SJCRH30 (cell line): ENCODE results near the gene NPAS1. TPM values are rescaled to one million over a fixed set of nuclear protein-coding genes. Genes with fewer than 3 reads are reported as not detected.

Source experiments
- DNase-seq, 2 experiments: peaks; one replicate each; pipeline ENCODE4 v3.0.0-alpha.2; 2015 to 2020
- H3K27ac ChIP-seq: fragments of 250-450 bp; sonication (Bioruptor Pico); 2 replicates; pipeline ENCODE4 v1.5.1; 2020; ENCODE audit warnings: mild to moderate bottlenecking, moderate library complexity
- H3K27me3 ChIP-seq: fragments of 250-450 bp; sonication (Bioruptor Pico); 2 replicates; pipeline ENCODE4 v1.5.1; 2020; ENCODE audit warnings: mild to moderate bottlenecking, moderate library complexity
- H3K36me3 ChIP-seq: fragments of 250-450 bp; sonication (Bioruptor Pico); 2 replicates; pipeline ENCODE4 v1.5.1; 2020; ENCODE audit warnings: mild to moderate bottlenecking, moderate library complexity
- H3K4me1 ChIP-seq: fragments of 250-450 bp; sonication (Bioruptor Pico); 2 replicates; pipeline ENCODE4 v1.5.1; 2020; ENCODE audit warnings: mild to moderate bottlenecking, moderate library complexity
- H3K4me3 ChIP-seq: fragments of 250-450 bp; sonication (Bioruptor Pico); 2 replicates; pipeline ENCODE4 v1.5.1; 2020; ENCODE audit warnings: mild to moderate bottlenecking, moderate library complexity
- H3K9me3 ChIP-seq: fragments of 250-450 bp; sonication (Bioruptor Pico); replicated peaks from 2 replicates; pipeline ENCODE4 v1.5.1; 2020; ENCODE audit warnings: mild to moderate bottlenecking, moderate library complexity
- total RNA-seq: library from RNA; depleted of rRNA; stranded (reverse); fragments of >200 nt; shearing (Covaris generic); gene quantifications from 2 replicates; pipeline ENCODE4 v1.2.3, GENCODE V29; 2014

Gene NPAS1
- total RNA-seq, 1 experiment from 2014 or later: not detected

DNA sequence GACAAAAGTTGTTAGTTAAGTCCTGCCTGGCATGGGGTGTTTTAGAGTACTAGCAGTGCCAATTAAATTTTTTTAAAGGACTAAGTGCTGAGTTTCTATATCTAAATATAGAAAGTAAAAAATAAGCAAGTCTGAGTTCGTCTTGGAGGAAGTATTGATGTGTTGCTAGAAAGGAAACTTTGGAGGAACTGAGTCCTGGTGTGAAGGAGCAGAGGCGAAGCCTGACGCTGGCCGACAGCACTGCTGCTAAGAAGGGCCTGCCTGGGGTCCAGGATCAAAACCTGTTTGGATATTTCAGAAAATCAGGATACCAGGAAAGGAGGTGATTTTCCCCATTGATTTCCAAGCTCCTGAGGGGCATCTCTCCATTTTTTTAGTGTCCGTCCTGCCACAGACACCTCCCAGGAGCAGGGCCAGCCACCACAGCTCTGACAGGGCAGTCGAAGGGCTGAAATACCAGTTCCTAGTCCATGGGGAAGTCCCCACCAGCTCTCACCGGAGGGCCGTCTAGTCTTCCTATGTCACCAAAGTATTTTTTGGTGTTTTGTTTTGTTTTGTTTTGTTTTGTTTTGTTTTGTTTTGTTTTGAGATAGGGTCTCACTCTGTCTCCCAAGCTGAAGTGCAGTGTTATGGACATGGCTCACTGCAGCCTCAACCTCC, 38.2 kb upstream of the NPAS1 start:
- Histone ChIP-seq H3K4me1 (no peaks in the 10 kb centered on the region; the same call in 1 of the 2 replicates), H3K9me3 (no peaks in the 10 kb centered on the region), H3K27ac (no peak overlapping the region), H3K36me3 (no peaks in the 10 kb centered on the region), H3K4me3 (no peak overlapping the region), H3K27me3 (no peaks in the 10 kb centered on the region)
- DNase-seq: no peak

DNA sequence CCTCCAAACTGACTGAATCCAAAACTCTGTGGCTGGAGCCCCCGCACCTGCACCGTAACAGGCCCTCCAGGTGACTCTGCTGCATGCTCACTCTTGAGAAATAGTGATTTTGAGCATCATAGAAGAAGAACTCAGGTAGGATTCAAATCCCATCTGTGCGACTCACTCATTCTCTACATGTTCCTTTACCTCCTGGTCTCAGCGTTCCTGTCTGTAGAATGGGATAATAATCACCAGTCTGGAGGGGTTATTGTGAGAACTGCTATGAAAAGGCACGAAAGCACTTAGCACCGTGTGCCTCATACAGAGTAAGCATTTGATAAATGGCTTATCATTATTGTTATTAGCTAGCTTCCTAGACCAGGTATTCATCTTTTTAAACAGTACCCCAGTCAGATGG, 36.5 kb upstream of the NPAS1 start:
- Histone ChIP-seq H3K36me3 (no peaks in the 10 kb centered on the region; the same call in 1 of the 2 replicates), H3K27me3 (no peaks in the 10 kb centered on the region), H3K9me3 (no peaks in the 10 kb centered on the region), H3K27ac (no peak overlapping the region), H3K4me3 (no peak overlapping the region), H3K4me1 (no peaks in the 10 kb centered on the region)
- DNase-seq: no peak

DNA sequence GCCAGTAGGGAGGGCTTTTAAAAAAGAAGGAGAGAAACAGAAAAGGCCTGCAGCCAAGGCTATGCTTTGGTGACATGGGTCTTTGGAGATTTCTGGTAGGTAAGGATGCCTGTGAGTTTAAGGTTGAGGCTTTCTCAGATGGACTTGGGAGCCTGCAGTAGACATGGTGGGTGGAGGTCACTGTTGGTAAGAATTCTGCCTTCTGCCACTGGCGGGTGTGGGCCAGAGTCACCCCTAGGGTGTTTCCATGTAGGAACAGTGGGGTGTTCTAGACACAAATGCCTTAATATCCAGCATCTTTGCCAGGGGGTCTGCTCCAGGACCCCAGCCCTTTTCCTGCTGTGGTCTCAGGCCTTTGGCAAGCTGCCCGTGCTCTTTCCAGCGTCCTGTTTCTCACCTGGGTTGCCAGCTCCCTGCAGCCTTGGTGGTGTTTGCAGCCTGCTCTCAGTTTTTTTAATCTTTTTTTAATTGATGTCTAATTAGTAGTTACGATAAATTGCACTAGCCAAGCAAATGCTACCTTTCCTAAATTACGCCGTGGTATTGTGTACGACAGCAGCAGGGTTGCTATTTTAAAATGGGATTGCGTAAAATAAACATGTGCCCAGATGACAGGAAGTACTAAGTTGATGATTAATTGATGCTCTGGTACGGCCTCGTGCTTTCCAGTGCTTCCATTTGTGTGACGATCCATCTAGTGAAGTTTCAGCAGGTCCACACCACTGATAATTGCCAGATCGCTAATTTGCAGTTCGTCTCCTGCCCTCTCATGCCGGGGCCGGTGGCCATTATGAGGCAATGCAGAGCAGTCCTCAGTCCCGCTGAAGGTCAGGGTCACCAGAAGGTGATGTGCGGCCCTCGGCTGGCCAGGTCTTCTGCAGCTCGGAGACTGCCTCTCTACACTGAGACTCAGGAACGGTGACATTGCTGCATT, 35.3 kb upstream of the NPAS1 start:
- no peak overlapping the region for H3K27ac ChIP-seq
- H3K36me3 ChIP-seq: no peaks in the 10 kb centered on the region; the same call in none of the 2 replicates
- no peaks in the 10 kb centered on the region for H3K27me3 ChIP-seq
- no peak for DNase-seq
- no peak overlapping the region for H3K4me3 ChIP-seq
- no peaks in the 10 kb centered on the region for H3K4me1 ChIP-seq
- H3K9me3 ChIP-seq: no peaks in the 10 kb centered on the region

DNA sequence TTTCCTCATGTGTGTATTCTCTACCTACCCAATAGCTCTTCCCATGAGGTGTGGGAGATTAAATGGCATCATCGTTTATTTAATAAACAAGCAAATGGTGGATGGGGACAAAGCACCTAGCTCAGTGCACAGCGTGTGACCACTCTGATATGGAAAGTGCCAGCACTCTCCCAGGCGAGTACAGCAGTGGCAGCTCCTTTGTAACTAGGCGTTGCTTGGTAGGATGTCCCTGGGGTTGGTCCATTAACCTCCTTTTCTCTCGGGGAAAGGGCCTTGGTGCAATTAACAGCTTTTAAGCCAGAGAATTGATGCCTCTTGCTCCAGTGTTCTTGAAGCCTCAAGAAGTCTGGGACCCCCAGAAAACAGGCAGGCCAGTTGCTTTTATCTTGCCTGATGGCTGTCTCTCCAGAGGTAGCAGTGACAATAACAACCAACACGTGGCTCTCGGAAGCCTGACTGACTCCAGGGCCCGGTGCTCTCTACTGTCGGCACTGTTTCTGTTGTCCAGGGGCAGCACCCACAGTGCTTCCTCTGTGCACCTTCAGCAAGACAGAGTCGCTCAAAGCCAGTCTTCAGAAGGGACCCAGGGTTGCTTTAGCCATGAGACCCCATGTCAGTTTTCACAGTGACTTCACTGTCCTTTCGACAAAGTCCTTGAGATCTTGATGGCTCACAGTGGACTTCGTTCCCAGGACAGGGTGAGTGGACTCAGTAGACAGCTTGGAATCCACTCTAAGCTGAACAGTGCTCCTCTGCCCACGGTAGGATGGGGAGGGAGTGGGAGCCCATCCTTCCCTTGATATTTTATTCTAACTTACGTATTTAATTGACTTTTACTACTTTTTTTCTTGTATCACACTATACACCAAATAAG, 33.9 kb upstream of the NPAS1 start:
- no peak for DNase-seq
- H3K27ac ChIP-seq: no peak overlapping the region
- no peaks in the 10 kb centered on the region; the same call in none of the 2 replicates for H3K36me3 ChIP-seq
- H3K4me3 ChIP-seq: no peak overlapping the region
- H3K9me3 ChIP-seq: no peaks in the 10 kb centered on the region
- H3K27me3 ChIP-seq: no peaks in the 10 kb centered on the region
- H3K4me1 ChIP-seq: no peaks in the 10 kb centered on the region

DNA sequence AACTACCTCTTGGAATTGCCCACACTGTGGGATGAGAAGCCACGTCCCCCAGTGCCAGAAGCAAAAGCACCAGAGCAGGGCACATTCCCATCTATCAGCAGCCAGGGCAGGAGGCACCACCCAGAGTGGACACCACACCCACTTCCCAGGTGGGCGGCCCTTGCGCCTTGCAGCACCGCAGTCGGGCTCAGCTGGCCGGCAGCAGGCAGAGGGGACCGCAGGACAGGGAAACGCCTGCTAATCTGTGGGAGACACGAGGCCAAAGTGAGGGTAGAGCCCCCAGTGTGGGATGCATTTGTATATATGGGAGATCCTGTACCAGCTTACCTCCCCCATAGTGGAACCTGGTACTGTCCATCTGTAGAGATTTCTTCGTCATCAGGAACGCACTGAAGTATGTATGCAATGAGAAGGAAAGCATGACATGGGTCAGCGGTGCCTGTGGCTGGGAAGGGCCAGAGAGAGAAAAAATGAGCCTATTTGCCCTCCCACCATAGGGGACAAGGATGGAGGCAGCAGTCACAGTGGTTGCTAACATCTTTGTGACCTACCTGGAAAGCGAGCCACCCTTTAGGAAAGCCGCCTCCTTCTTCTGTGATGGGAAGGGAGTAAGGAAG, 30.9 kb upstream of the NPAS1 start:
- Histone ChIP-seq H3K27ac (no peak overlapping the region), H3K9me3 (no peaks in the 10 kb centered on the region), H3K4me1 (no peaks in the 10 kb centered on the region), H3K36me3 (peaks cover 8% of the 10 kb centered on the region), H3K27me3 (no peaks in the 10 kb centered on the region), H3K4me3 (no peak overlapping the region)
- no peak for DNase-seq

DNA sequence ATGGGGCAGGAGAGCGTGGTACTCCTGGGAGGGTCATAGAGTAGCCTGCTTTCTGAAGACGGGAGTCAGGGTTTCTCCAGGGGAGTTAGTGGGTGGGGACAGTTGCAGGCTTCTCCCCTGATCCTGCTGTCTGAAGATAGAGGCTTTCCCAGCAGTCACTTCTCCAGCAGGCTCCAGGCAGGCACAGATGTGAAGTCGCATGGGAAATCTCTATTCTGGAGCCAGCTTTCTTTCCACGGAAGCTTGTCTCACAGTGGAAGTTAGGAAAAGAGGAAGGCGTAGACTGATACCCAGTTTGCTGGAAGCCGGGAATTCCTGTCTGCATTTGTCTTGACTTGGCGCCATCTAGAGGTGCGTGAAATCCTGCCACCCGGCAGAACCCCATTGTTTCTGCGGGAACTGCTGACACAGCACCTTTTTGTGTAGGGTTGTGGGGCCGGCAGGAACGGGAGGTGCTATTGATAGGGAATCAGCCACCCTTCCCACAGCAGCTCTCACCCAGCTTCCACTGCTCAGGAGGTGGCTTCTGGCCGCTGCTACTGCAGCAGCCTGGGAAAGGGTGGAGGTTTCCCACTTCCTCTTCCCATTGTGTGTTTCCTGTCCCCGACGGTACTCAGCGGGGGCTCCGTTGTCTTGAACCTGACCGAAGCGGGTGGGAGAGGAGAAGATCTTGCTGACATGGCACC, 28.5 kb upstream of the NPAS1 start:
- DNase-seq: peak; percentile 76 to 89
- H3K36me3 ChIP-seq: peaks cover 8% of the 10 kb centered on the region
- H3K27me3 ChIP-seq: no peaks in the 10 kb centered on the region
- no peaks in the 10 kb centered on the region for H3K9me3 ChIP-seq
- no peak overlapping the region for H3K27ac ChIP-seq
- H3K4me3 ChIP-seq: no peak overlapping the region
- no peaks in the 10 kb centered on the region for H3K4me1 ChIP-seq

DNA sequence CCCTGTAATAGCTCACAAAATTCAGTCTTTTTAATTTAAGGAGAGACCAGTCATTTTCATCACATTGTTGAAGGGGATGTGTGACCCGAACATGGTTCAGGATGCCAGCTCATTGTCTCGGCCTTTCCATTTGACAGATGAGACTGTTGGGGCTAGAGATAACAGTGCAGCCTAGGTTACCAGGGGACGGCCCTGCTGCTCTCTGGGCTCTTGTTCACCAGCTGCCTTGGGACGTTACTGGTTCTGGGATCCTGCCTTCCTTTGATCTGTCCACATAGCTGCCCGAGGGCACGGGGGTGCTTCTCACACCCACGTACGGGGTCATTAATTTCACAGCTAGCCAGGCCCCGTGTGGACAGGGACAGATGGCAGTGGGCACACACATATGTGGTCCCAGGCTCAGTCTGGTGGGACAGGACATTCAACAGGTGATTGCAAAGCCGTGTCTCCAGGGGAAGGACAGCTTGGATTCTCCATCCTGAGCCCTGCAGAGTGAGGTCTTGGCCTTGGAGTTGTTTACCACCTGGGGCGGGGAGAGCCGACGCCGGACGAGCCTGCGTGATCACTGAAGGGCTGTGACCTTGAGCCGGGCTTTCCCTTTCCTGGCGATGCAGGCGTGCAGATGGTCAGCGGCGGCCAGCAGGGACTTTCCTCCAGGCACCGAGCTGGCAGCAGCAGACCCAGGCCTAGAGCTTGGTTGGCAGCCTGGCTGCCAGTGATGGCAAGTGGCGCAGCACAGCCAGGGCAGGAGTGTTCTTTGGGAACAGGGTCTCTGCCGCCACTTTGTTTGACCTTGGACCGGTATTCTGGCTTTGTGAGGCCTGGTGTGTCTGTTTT, 26.7 kb upstream of the NPAS1 start:
- H3K9me3 ChIP-seq: no peaks in the 10 kb centered on the region
- no peaks in the 10 kb centered on the region for H3K27me3 ChIP-seq
- DNase-seq: no peak
- no peak overlapping the region for H3K27ac ChIP-seq
- peaks cover 16% of the 10 kb centered on the region for H3K36me3 ChIP-seq
- no peaks in the 10 kb centered on the region for H3K4me1 ChIP-seq
- H3K4me3 ChIP-seq: no peak overlapping the region

DNA sequence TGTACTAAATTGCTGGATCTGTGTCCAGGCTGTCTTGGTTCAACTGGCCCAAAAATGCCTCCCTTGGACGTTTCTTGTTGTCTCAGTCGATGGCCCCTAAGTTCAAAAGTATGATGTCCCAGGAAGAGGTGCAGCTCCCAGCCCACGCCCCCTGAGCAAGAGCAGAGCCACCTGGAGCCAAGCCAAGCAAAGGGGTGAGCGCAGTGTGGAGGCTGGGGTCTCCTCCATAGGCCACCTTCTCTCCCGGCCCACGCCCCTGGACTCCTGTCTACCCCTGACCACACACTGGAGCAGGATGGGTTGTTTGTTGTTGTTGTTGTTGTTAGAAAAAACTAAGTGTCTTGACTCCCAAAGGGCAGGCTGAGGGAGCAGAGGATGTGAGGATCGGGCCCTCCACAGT, 26.0 kb upstream of the NPAS1 start:
- no peak overlapping the region for H3K27ac ChIP-seq
- H3K36me3 ChIP-seq: peaks cover 16% of the 10 kb centered on the region

DNA sequence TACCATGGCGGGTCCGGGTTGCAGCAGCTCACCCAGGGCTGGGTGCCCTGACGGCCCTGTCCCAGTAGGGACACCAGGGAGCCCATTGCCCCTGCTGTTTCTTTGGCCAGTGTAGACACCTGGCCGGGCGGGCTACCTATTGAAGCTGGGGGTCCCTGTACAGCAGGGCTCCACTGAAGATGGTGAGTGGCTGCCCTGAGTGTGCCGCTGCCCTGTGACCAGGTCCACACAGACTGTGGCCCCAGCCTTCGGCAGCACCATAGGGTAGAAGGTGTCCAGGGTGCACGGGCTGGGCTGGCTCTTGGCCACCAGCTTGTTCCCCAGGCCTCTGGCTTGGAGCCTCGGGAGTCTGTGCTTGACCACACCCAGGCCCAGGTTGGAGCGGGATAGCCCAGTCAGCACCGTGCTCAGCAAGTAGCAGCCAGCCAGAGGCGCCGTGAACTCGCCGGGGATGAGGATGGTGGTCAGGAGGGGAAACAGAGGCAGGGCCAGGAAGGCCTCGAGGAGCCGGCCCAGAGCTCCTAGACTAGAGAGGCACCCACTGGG, 25.4 kb upstream of the NPAS1 start:
- DNase-seq: no peak
- Histone ChIP-seq H3K4me1 (no peaks in the 10 kb centered on the region), H3K36me3 (peaks cover 18% of the 10 kb centered on the region), H3K4me3 (no peak overlapping the region), H3K9me3 (no peaks in the 10 kb centered on the region), H3K27me3 (no peaks in the 10 kb centered on the region), H3K27ac (no peak overlapping the region)

More for the DNA sequence above, 26.0 kb upstream of the NPAS1 start:
- no peak for DNase-seq
- Histone ChIP-seq H3K9me3 (no peaks in the 10 kb centered on the region), H3K4me3 (no peak overlapping the region), H3K27me3 (no peaks in the 10 kb centered on the region), H3K4me1 (no peaks in the 10 kb centered on the region)

DNA sequence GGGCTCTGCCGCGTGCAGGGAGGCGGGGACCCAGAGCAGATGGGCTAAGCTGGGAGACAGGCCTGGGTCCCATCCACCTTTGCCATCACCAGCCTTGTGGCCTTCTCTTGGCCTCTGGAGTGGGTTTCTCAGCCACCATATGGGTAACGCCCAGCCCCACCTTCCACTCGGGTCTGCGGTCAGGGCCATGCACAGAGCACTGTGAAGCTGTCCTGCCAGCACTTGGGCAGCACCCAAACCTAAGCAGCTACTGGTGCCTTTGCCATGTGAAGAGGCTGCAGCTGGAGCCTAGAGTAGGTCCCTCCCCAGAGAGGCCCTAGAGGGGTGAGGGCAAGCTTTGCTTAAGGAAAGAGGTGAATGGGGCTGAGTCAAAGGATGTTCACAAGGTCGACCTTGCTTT, 24.1 kb upstream of the NPAS1 start:
- no peaks in the 10 kb centered on the region for H3K4me1 ChIP-seq
- H3K4me3 ChIP-seq: no peak overlapping the region
- no peak overlapping the region for H3K27ac ChIP-seq
- no peaks in the 10 kb centered on the region for H3K27me3 ChIP-seq
- no peaks in the 10 kb centered on the region for H3K9me3 ChIP-seq
- peaks cover 26% of the 10 kb centered on the region for H3K36me3 ChIP-seq
- DNase-seq: no peak

DNA sequence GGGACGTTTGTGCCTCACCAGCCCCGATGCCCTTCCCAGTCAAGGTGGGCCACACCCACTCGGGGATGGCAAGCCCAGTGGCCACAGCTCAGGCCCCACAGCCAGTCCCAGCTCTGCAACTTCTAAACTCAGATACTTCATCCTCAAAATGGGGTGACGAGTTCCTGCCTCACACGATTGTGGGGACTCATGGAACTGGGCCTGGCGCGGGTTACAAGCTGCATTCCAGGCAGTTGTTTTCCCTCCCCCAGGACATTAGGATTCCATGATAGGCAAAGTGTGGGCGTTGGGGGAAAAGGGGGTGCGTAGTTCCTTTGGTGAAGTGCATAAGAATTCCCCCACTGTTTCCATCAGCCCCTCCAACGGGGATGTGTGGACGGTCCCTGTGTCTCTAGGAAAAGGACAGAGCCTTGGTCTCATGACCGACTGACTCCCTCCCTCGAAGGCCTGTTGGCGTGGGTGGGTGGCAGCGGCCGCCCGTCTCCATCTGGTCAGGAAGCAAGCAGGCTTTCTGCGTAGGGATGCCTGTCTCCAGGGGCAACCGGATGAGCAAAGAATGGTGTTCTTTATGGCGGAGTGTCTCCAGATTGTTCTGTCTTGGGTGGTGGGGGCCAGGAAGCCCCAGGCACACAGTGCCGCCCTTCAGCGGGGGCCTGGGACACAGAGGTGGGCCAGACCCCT, 21.1 kb upstream of the NPAS1 start:
- Histone ChIP-seq H3K4me1 (peaks cover 5% of the 10 kb centered on the region), H3K36me3 (peaks cover 26% of the 10 kb centered on the region), H3K4me3 (no peak overlapping the region), H3K27ac (no peak overlapping the region), H3K9me3 (no peaks in the 10 kb centered on the region), H3K27me3 (no peaks in the 10 kb centered on the region)
- no peak for DNase-seq

DNA sequence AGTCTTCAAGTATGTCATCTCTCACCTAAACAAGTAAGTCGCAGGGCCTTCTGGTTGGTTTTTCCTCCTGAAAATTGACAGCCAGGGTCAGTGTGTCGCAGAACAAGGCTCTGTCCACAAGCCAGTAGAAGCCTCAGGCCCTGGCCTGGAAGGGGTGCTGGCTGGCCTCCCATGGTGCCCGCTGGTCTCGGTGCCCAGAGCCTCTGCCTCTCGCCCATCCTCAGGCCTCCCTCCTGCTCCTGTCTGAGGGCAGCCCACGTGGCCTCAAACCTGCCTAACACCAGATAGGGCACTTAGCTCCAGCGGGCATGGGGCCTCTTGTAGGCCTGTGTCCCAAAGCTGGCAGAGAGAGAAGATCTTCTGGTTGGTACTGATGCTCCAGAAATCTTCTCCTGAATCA, 20.3 kb upstream of the NPAS1 start:
- peaks cover 12% of the 10 kb centered on the region for H3K4me1 ChIP-seq
- no peak overlapping the region for H3K4me3 ChIP-seq
- no peak for DNase-seq
- H3K9me3 ChIP-seq: no peaks in the 10 kb centered on the region
- H3K27me3 ChIP-seq: no peaks in the 10 kb centered on the region
- H3K27ac ChIP-seq: no peak overlapping the region
- peaks cover 26% of the 10 kb centered on the region for H3K36me3 ChIP-seq

DNA sequence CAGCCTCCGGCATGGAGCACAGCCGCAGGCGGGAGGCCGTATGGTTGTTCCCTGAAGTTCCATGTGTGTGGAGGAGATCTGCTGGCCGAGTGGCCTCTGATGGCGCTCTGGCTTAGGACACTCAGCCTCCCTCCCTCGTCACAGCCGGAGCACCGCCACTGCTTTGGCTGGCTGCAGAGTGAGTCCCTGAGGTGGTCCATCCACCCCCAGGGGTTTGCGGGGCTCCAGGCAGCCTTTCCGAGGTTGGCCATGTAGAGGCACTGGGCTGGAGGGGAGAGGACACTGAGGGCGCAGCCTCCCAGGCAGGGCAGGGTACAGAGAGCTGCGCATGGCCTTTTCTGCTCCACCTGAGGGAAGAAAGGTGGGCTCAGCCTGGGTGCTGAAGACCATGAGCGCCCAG, 19.8 kb upstream of the NPAS1 start:
- no peak for DNase-seq
- Histone ChIP-seq H3K36me3 (peaks cover 26% of the 10 kb centered on the region), H3K4me1 (peaks cover 16% of the 10 kb centered on the region), H3K27ac (no peak overlapping the region), H3K27me3 (no peaks in the 10 kb centered on the region), H3K4me3 (no peak overlapping the region), H3K9me3 (no peaks in the 10 kb centered on the region)
